A375 (cell line): ENCODE results near the gene FOXO1. TPM values are rescaled to one million over a fixed set of nuclear protein-coding genes. Genes with fewer than 3 reads are reported as not detected.

Experiments used
- total RNA-seq: library from RNA; depleted of rRNA; stranded (reverse); fragments of >200 nt; shearing (Covaris generic); gene quantifications from 2 replicates; pipeline ENCODE4 v1.2.3, GENCODE V29; 2014; rRNA removed

Gene FOXO1
- 1.1 and 1.3 TPM in 2 replicates for total RNA-seq

DNA sequence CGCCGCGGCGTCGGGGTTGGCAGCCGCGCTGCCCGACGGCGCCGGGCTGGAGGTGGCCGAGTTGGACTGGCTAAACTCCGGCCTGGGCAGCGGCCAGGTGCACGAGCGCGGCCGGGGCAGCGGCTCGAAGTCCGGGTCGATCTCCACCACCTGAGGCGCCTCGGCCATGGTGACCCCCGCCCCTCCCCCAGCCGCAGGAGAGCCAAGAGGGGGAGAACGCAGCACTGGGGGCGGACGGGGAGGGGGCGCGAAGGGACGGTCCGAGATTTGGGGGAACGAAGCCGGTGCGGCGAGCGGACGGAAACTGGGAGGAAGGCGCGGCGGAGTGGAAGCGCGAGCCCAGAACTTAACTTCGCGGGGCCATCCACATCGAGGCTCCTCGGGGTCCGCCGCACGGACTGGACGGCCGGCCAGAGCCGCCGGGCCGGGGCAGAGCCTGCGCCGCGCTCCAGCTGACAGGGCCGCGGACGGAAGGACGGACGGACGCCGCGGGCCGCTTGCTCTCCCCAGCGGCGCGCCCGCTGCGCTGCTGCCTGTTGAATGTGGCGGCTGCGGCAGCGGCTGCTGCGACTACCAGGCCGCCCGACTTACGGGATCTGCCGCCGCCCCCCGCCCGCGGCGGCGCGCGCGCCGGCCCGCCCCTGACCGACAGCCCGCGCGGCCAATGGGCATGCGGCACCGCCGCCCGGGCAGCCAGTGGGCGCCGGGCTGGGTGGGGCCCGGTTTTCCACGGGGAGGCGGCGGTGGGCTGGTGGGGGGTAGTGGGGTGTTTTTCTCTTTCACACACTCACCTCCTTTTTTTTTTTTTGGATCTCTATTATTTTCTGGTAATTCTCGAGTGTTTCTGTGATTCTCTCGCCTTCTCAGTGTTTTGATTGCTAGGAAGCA lies at the start of gene FOXO1:
TSS of gene FOXO1 (minus strand) at position 597 of the 888 bp plus-strand sequence. CDS start at position 168, 429 bp downstream.

Other genes with a start within 250 kb of the FOXO1 start
- gene MRPS31, start 104.5 kb upstream of the FOXO1 start, total RNA-seq = 25.8 and 30.0 TPM in 2 replicates
- gene SLC25A15, start 123.0 kb upstream of the FOXO1 start, total RNA-seq = 28.7 and 33.2 TPM in 2 replicates